ENCODE measurements around the gene AGBL4. TPM values are rescaled to one million over a fixed set of nuclear protein-coding genes. Genes with fewer than 3 reads are reported as not detected.

AGBL4 gene
- total RNA-seq, 1 donor from 2014 or later = 3.1 TPM

DNA sequence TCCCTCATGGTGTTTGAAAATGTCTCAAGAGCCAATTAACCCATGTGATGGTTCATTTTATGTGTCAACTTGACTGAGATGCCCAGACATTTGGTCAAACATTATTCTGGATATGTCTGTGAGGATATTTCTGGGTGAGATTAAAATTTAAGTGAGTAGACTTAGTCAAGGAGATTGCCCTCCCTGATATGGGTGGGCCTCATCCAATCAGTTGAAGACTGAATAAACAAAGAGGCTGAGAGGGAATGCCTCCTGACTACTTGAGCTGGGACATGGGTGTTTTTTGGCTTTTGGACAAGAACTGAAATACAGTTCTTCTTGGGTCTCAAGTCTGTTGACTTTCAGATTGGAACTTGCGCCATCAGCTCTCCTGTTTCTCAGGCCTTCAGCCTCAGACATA lies 1462.3 kb downstream of the AGBL4 start:
- no peak overlapping the region for H3K27ac Mint-ChIP-seq

GRCh38 chr1:48560577-48560976 lies 1463.2 kb downstream of the AGBL4 start:
- TF ChIP-seq, protein P1, sequence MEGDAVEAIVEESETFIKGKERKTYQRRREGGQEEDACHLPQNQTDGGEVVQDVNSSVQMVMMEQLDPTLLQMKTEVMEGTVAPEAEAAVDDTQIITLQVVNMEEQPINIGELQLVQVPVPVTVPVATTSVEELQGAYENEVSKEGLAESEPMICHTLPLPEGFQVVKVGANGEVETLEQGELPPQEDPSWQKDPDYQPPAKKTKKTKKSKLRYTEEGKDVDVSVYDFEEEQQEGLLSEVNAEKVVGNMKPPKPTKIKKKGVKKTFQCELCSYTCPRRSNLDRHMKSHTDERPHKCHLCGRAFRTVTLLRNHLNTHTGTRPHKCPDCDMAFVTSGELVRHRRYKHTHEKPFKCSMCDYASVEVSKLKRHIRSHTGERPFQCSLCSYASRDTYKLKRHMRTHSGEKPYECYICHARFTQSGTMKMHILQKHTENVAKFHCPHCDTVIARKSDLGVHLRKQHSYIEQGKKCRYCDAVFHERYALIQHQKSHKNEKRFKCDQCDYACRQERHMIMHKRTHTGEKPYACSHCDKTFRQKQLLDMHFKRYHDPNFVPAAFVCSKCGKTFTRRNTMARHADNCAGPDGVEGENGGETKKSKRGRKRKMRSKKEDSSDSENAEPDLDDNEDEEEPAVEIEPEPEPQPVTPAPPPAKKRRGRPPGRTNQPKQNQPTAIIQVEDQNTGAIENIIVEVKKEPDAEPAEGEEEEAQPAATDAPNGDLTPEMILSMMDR (IDR thresholded peaks at IDR 0.05; ENCODE audit: unreplicated experiment) = no peak
- H3K27ac Mint-ChIP-seq = no peak overlapping the region
- H3K36me3 Mint-ChIP-seq (ENCODE audit: insufficient read depth) = no peaks in the 10 kb centered on the region
- no peaks in the 10 kb centered on the region for H3K4me1 Mint-ChIP-seq (ENCODE audit: low read depth)
- DNase-seq (ENCODE audit: low spot score, unreplicated experiment) = no peak
- no peak overlapping the region for H3K4me3 Mint-ChIP-seq (ENCODE audit: low read depth)
- peaks cover 4% of the 10 kb centered on the region for H3K27me3 Mint-ChIP-seq
- H3K9me3 Mint-ChIP-seq (ENCODE audit: low read depth) = no peaks in the 10 kb centered on the region

More for the DNA sequence above, 1462.3 kb downstream of the AGBL4 start:
- TF ChIP-seq, protein P1 (IDR thresholded peaks at IDR 0.05; ENCODE audit: unreplicated experiment) = no peak
- DNase-seq (ENCODE audit: low spot score, unreplicated experiment) = no peak
- Mint-ChIP-seq H3K36me3 (ENCODE audit: insufficient read depth) (no peaks in the 10 kb centered on the region), H3K27me3 (peaks cover 4% of the 10 kb centered on the region), H3K9me3 (ENCODE audit: low read depth) (no peaks in the 10 kb centered on the region), H3K4me3 (ENCODE audit: low read depth) (no peak overlapping the region), H3K4me1 (ENCODE audit: low read depth) (no peaks in the 10 kb centered on the region)

DNA sequence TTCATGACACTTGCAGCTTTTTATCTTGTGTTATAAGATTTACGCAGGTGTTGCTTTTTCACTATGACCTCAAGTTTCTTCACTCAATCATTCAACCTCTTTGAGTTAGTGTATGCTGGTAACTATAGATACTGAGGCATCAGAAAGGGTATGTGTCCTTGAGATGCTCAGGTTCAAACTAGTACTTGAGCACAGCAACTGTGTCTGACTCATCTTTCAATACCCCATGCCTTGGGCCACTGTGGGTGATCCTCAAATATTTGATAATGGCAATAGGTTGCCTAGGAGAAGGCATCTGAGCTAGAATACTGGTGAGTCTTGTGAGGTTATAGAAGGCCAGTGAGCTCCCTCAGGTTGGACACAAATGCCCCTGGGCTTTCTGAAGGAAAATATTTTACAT lies 1463.6 kb downstream of the AGBL4 start:
- TF ChIP-seq, protein P1 (IDR thresholded peaks at IDR 0.05; ENCODE audit: unreplicated experiment) = no peak
- Mint-ChIP-seq H3K27me3 (peaks cover 4% of the 10 kb centered on the region), H3K36me3 (ENCODE audit: insufficient read depth) (no peaks in the 10 kb centered on the region), H3K4me3 (ENCODE audit: low read depth) (no peak overlapping the region), H3K27ac (no peak overlapping the region), H3K4me1 (ENCODE audit: low read depth) (no peaks in the 10 kb centered on the region), H3K9me3 (ENCODE audit: low read depth) (no peaks in the 10 kb centered on the region)
- no peak for DNase-seq (ENCODE audit: low spot score, unreplicated experiment)

DNA sequence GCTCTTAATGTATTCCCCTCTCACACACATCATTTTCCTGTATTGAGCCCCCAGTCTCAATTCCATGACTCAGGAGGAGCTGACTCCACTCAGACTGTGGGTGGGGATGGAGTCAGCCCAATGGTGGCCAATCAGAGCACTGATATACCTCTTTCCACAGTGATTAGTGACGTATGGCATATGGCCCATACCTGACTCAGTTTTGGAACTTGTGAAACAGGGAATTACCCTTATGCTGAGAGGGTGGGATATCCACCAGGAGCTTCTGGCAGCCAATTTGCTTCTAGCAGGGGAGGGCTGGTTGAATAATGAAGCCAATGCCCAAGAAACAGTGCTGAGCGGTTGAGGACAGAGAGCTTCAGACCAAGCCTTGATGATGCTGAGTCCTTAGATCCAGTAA lies 1465.4 kb downstream of the AGBL4 start:
- no peak for DNase-seq (ENCODE audit: low spot score, unreplicated experiment)
- no peak overlapping the region for H3K4me3 Mint-ChIP-seq (ENCODE audit: low read depth)
- H3K27ac Mint-ChIP-seq = no peak overlapping the region
- H3K27me3 Mint-ChIP-seq = peaks cover 3% of the 10 kb centered on the region
- no peaks in the 10 kb centered on the region for H3K4me1 Mint-ChIP-seq (ENCODE audit: low read depth)
- TF ChIP-seq, protein P1 (IDR thresholded peaks at IDR 0.05; ENCODE audit: unreplicated experiment) = no peak
- H3K9me3 Mint-ChIP-seq (ENCODE audit: low read depth) = no peaks in the 10 kb centered on the region
- H3K36me3 Mint-ChIP-seq (ENCODE audit: insufficient read depth) = no peaks in the 10 kb centered on the region

GRCh38 chr1:48556186-48556850 lies 1467.4 kb downstream of the AGBL4 start:
- Mint-ChIP-seq H3K9me3 (ENCODE audit: low read depth) (no peaks in the 10 kb centered on the region), H3K27me3 (no peaks in the 10 kb centered on the region), H3K4me3 (ENCODE audit: low read depth) (no peak overlapping the region), H3K4me1 (ENCODE audit: low read depth) (no peaks in the 10 kb centered on the region), H3K27ac (no peak overlapping the region), H3K36me3 (ENCODE audit: insufficient read depth) (no peaks in the 10 kb centered on the region)
- TF ChIP-seq, protein P1 (IDR thresholded peaks at IDR 0.05; ENCODE audit: unreplicated experiment) = no peak
- DNase-seq (ENCODE audit: low spot score, unreplicated experiment) = no peak
